Left ventricle myocardium superior (tissue), 1 donor: ENCODE measurements around the gene NAT16. TPM values are rescaled to one million over a fixed set of nuclear protein-coding genes. Genes with fewer than 3 reads are reported as not detected.

Source experiments
- ATAC-seq: fragments of 200-7000 bp; cut with Tn5 transposase; one replicate; pipeline ENCODE4 v1.9.1; 2020; ENCODE audit warnings: mild to moderate bottlenecking, moderate library complexity
- DNase-seq: peaks from one replicate; pipeline ENCODE4 v3.0.0-alpha.2; 2020
- intact Hi-C: fragments of 100-400 bp; cut with micrococcal nuclease; formaldehyde crosslinking; loops from one replicate; pipeline ENCODE4 v1.11.0; 2022
- total RNA-seq: library from RNA; stranded (reverse); fragmentation: NEBNext Ultra II Directional; extraction: Animal tissue kit (Norgen Biotek cat#: 25700); gene quantifications from one replicate; pipeline ENCODE4 v1.2.1, GENCODE V29; 2021
- donor health status: DM: no; HTN: yes; CAD: no; lungs with severe emphysema.

The NAT16 gene
- total RNA-seq, 1 donor from 2014 or later: not detected

GRCh38 chr7:101163279-101164070 is 16.6 kb downstream of the NAT16 start:
- DNase-seq (peak; percentile 39), ATAC-seq (no peak)
- intact Hi-C loops: no loop called here

GRCh38 chr7:101162551-101163278 is 17.4 kb downstream of the NAT16 start:
- intact Hi-C loops: no loop called here
- peak; percentile 28 for ATAC-seq
- peak; percentile 60 for DNase-seq

- DNase-seq: no peak
- no peak for ATAC-seq
- intact Hi-C loops: no loop called here
Observed at GRCh38 chr7:101161692-101162471, 18.2 kb downstream of the NAT16 start.

- intact Hi-C loops: no loop called here
- DNase-seq (no peak), ATAC-seq (no peak)
Observed at GRCh38 chr7:101160910-101161309, 19.2 kb downstream of the NAT16 start.

- no peak for DNase-seq
- intact Hi-C loops: no loop called here
Observed at GRCh38 chr7:101159696-101160674, 20.1 kb downstream of the NAT16 start.

GRCh38 chr7:101156866-101157589 is 23.1 kb downstream of the NAT16 start:
- ATAC-seq: no peak
- intact Hi-C loops: no loop called here
- DNase-seq: no peak

More at GRCh38 chr7:101159696-101160674, 20.1 kb downstream of the NAT16 start:
- no peak for ATAC-seq

- intact Hi-C loops: no loop called here
- no peak for DNase-seq
- no peak for ATAC-seq
Observed at GRCh38 chr7:101156277-101156676, 23.8 kb downstream of the NAT16 start.

GRCh38 chr7:101155303-101155702 is 24.8 kb downstream of the NAT16 start:
- ATAC-seq (no peak), DNase-seq (no peak)
- intact Hi-C loops: no loop called here

GRCh38 chr7:101154693-101155102 is 25.4 kb downstream of the NAT16 start:
- DNase-seq (no peak), ATAC-seq (peak; percentile 50)
- intact Hi-C loops: no loop called here

GRCh38 chr7:101153969-101154692 is 26.0 kb downstream of the NAT16 start, which contains the start of gene AP1S1:
AP1S1 (plus strand) TSS chr7:101154476; CDS start chr7:101154515, 39 bp downstream.
- ATAC-seq (peak; percentile 99), DNase-seq (peak; percentile 95)
- intact Hi-C loops: no loop called here

- intact Hi-C loops: no loop called here
- ATAC-seq (no peak), DNase-seq (no peak)
Observed at GRCh38 chr7:101151908-101152651, 28.0 kb downstream of the NAT16 start.

GRCh38 chr7:101140746-101141382 is 39.2 kb downstream of the NAT16 start:
- DNase-seq (no peak), ATAC-seq (no peak)
- intact Hi-C loops: loop anchor here (10.0 kb wide), 2 partner anchors 56 to 144 kb away; partner anchors contain the start of gene TRIM56

GRCh38 chr7:101140339-101140699 is 39.8 kb downstream of the NAT16 start:
- intact Hi-C loops: loop anchor here (10.0 kb wide), 2 partner anchors 56 to 144 kb away; partner anchors contain the start of gene TRIM56
- DNase-seq (no peak), ATAC-seq (no peak)

- DNase-seq (peak; percentile 71), ATAC-seq (peak; percentile 92)
- intact Hi-C loops: no loop called here
Observed at GRCh38 chr7:101138213-101138870, 41.8 kb downstream of the NAT16 start.

- ATAC-seq (no peak), DNase-seq (no peak)
- intact Hi-C loops: no loop called here
Observed at GRCh38 chr7:101137651-101138212, 42.4 kb downstream of the NAT16 start.
